Measurements from ENCODE around the gene ITGBL1. TPM values are rescaled to one million over a fixed set of nuclear protein-coding genes. Genes with fewer than 3 reads are reported as not detected.

Gene ITGBL1
- total RNA-seq, 3 donors from 2014 or later = 0.06 to 2.3 (median 1.1) TPM

GRCh38 chr13:101709952-101710351 is 257.5 kb downstream of the ITGBL1 start:
- no peak overlapping the region for H3K4me3 ChIP-seq
- H3K9me3 ChIP-seq = no peaks in the 10 kb centered on the region
- TF ChIP-seq CTCF (IDR thresholded peaks at IDR 0.05) = no peak
- DNase-seq (no peak), ATAC-seq (no peak)
- H3K36me3 ChIP-seq (ENCODE audit: low read depth) = no peaks in the 10 kb centered on the region
- intact Hi-C loops (cut with DNase I, micrococcal nuclease) = no loop called here
- no peaks in the 10 kb centered on the region for H3K4me1 ChIP-seq (ENCODE audit: low read depth)

- DNase-seq = no peak
- H3K4me1 ChIP-seq (ENCODE audit: low read depth) = no peaks in the 10 kb centered on the region
- ATAC-seq = no peak
- TF ChIP-seq CTCF (IDR thresholded peaks at IDR 0.05) = no peak
- no peaks in the 10 kb centered on the region for H3K36me3 ChIP-seq (ENCODE audit: low read depth)
- no peak overlapping the region for H3K4me3 ChIP-seq
- intact Hi-C loops (cut with DNase I, micrococcal nuclease) = no loop called here
- no peaks in the 10 kb centered on the region for H3K9me3 ChIP-seq
Observed at GRCh38 chr13:101711307-101712025, 259.0 kb downstream of the ITGBL1 start.

- H3K4me3 ChIP-seq = no peak overlapping the region
- no peaks in the 10 kb centered on the region for H3K4me1 ChIP-seq (ENCODE audit: low read depth)
- no peaks in the 10 kb centered on the region for H3K36me3 ChIP-seq (ENCODE audit: low read depth)
- intact Hi-C loops (cut with DNase I, micrococcal nuclease) = no loop called here
- no peak for DNase-seq
- H3K9me3 ChIP-seq = no peaks in the 10 kb centered on the region
- TF ChIP-seq CTCF (IDR thresholded peaks at IDR 0.05) = no peak
- ATAC-seq = no peak
Observed at GRCh38 chr13:101712026-101712348, 259.5 kb downstream of the ITGBL1 start.

- Histone ChIP-seq H3K4me1 (ENCODE audit: low read depth) (no peaks in the 10 kb centered on the region), H3K4me3 (no peak overlapping the region), H3K9me3 (no peaks in the 10 kb centered on the region), H3K36me3 (ENCODE audit: low read depth) (no peaks in the 10 kb centered on the region)
- DNase-seq (no peak), ATAC-seq (no peak)
- intact Hi-C loops (cut with DNase I, micrococcal nuclease) = no loop called here
- TF ChIP-seq CTCF (IDR thresholded peaks at IDR 0.05) = no peak
Observed at GRCh38 chr13:101714195-101714594, 261.7 kb downstream of the ITGBL1 start.

GRCh38 chr13:101717353-101717752 is 264.9 kb downstream of the ITGBL1 start:
- no peak for ATAC-seq
- intact Hi-C loops (cut with DNase I, micrococcal nuclease) = no loop called here

More at GRCh38 chr13:101717353-101717752, 264.9 kb downstream of the ITGBL1 start:
- no peak for TF ChIP-seq CTCF (IDR thresholded peaks at IDR 0.05)
- Histone ChIP-seq H3K4me1 (ENCODE audit: low read depth) (no peaks in the 10 kb centered on the region), H3K4me3 (no peak overlapping the region), H3K36me3 (ENCODE audit: low read depth) (no peaks in the 10 kb centered on the region), H3K9me3 (no peaks in the 10 kb centered on the region)
- DNase-seq = no peak
